GM12878 (cell line): ENCODE data around the gene MRNIP. TPM values are rescaled to one million over a fixed set of nuclear protein-coding genes. Genes with fewer than 3 reads are reported as not detected.
A peak's percentile ranks its signal among the peaks of the same experiment; 100 is the strongest.

ENCODE experiments used
- ATAC-seq: fragments of 200-7000 bp; cut with Tn5 transposase; 3 replicates; pipeline ENCODE4 v1.9.1; 2020; ENCODE audit warnings: mild to moderate bottlenecking, moderate library complexity
- BruUV-seq: library from RNA; stranded (reverse); fragments of 400-500 nt; replicated peaks from 2 replicates; lab custom pipeline; 2021; lab: Mats Ljungman, UMichigan
- CTCF ChIA-PET: fragments of 300-600 bp; sonication (Branson Sonifier 250); formaldehyde crosslinking; extraction: SDS; loops from one replicate; lab custom pipeline; 2021; ENCODE audit warnings: inconsistent platforms; lab: Yijun Ruan, JAX
- POLR2A ChIA-PET: fragments of 350-600 bp; formaldehyde crosslinking; extraction: SDS; loops from one replicate; lab custom pipeline; 2021; ENCODE audit warnings: inconsistent platforms; lab: Charles Lee
- RAD21 ChIA-PET: fragments of 300-600 bp; sonication (Branson Sonifier 250); formaldehyde crosslinking; loops from one replicate; lab custom pipeline; 2023; ENCODE audit warnings: antibody characterized with exemption; ENCODE audit not compliant: unreplicated experiment; lab: Charles Lee
- SMC1A ChIA-PET: fragments of 300-600 bp; sonication (Branson Sonifier 250); formaldehyde crosslinking; loops from one replicate; lab custom pipeline; 2023; ENCODE audit not compliant: unreplicated experiment, uncharacterized antibody; lab: Charles Lee
- DNase-seq: peaks from one replicate; pipeline ENCODE4 v3.0.0-alpha.2; 2011; ENCODE audit warnings: low read depth, low spot score
- FAIRE-seq: peaks from 3 replicates; lab custom pipeline; 2011; peaks lifted over from hg19 to GRCh38; lab: Jason Lieb, UNC
- H2AFZ ChIP-seq: 2 replicates; pipeline ENCODE4 v1.6.0; 2011; ENCODE audit warnings: low read depth, low read length, control low read depth; ENCODE audit not compliant: control insufficient read depth
- H3K27ac ChIP-seq: 2 replicates; pipeline ENCODE4 v1.5.1; 2011; ENCODE audit warnings: control low read depth; ENCODE audit not compliant: control insufficient read depth, insufficient read depth
- H3K27me3 ChIP-seq, 2 experiments: replicated peaks in 1 of 2; 2 replicates each; pipeline versions ENCODE4 v1.6.0 to v1.6.1; 2011; ENCODE audit warnings: low read length in 1 of 2; ENCODE audit not compliant: control insufficient read depth in 2 of 2, insufficient read depth in 2 of 2
- H3K36me3 ChIP-seq, 2 experiments: 2 replicates each; pipeline ENCODE4 v1.5.1; 2011; ENCODE audit warnings: low read length in 1 of 2; ENCODE audit not compliant: control insufficient read depth in 2 of 2, insufficient read depth in 2 of 2
- H3K4me1 ChIP-seq: 2 replicates; pipeline ENCODE4 v1.6.1; 2011; ENCODE audit warnings: mild to moderate bottlenecking, low read length, moderate library complexity, mixed read lengths; ENCODE audit not compliant: control insufficient read depth, insufficient read depth
- H3K4me2 ChIP-seq: 2 replicates; pipeline ENCODE4 v1.6.0; 2011; ENCODE audit warnings: control low read depth; ENCODE audit not compliant: control insufficient read depth, insufficient read depth
- H3K4me3 ChIP-seq: fragments of 200-600 bp; sonication (generic); 2 replicates; pipeline ENCODE4 v1.5.1; 2016
- H3K79me2 ChIP-seq: 2 replicates; pipeline ENCODE4 v1.6.0; 2011; ENCODE audit warnings: low read length; ENCODE audit not compliant: control insufficient read depth, insufficient read depth
- H3K9ac ChIP-seq: 2 replicates; pipeline ENCODE4 v1.8.0; 2011; ENCODE audit warnings: low read length, control low read depth, mixed read lengths; ENCODE audit not compliant: control insufficient read depth, insufficient read depth
- H3K9me3 ChIP-seq: replicated peaks from 3 replicates; pipeline ENCODE4 v1.5.1; 2011; ENCODE audit warnings: mild to moderate bottlenecking, low read length; ENCODE audit not compliant: control insufficient read depth, insufficient read depth
- H4K20me1 ChIP-seq: 2 replicates; pipeline ENCODE4 v1.6.0; 2011; ENCODE audit not compliant: control insufficient read depth, insufficient read depth
- BHLHE40 ChIP-seq, 2 experiments: fragments of 450-650 bp in 1 of 2; IDR thresholded peaks; 2 replicates each; pipeline ENCODE4 v1.6.1; 2011 to 2017; ENCODE audit warnings: low read depth in 2 of 2, borderline replicate concordance in 1 of 2, improper control_type of control experiment in 1 of 2, low read length in 1 of 2, mild to moderate bottlenecking in 1 of 2
- CEBPB ChIP-seq, 2 experiments: fragments of 150-350 bp in 1 of 2; IDR thresholded peaks; 2 replicates each; pipeline ENCODE4 v1.6.1; 2012 to 2014; ENCODE audit warnings: low read depth in 2 of 2, low read length in 2 of 2, borderline replicate concordance in 1 of 2, inconsistent platforms in 1 of 2
- CREB1 ChIP-seq: IDR thresholded peaks from 2 replicates; pipeline ENCODE4 v1.6.1; 2012; ENCODE audit warnings: low read depth, mild to moderate bottlenecking, inconsistent platforms
- DPF2 ChIP-seq: fragments of 450-650 bp; IDR thresholded peaks from 2 replicates; pipeline ENCODE4 v1.6.1; 2017; ENCODE audit warnings: mild to moderate bottlenecking
- ELK1 ChIP-seq: IDR thresholded peaks from 2 replicates; pipeline ENCODE4 v1.6.1; 2012; ENCODE audit warnings: low read depth, low read length, improper control_type of control experiment
- GATAD2B ChIP-seq: fragments of 450-650 bp; conservative IDR thresholded peaks from 2 replicates; pipeline ENCODE4 v1.6.1; 2017; ENCODE audit warnings: low read depth, mild to moderate bottlenecking, moderate library complexity
- IKZF1 ChIP-seq: fragments of 450-650 bp; conservative IDR thresholded peaks from 2 replicates; pipeline ENCODE4 v1.6.1; 2017; ENCODE audit warnings: antibody characterized with exemption, mild to moderate bottlenecking
- LARP7 ChIP-seq: fragments of 450-650 bp; IDR thresholded peaks from 2 replicates; pipeline ENCODE4 v1.6.1; 2017; ENCODE audit warnings: mild to moderate bottlenecking
- MXI1 ChIP-seq: fragments of 150-350 bp; IDR thresholded peaks from 2 replicates; pipeline ENCODE4 v1.6.1; 2011; ENCODE audit warnings: low read depth, mild to moderate bottlenecking, inconsistent platforms, low read length, improper control_type of control experiment
- NR2C1 ChIP-seq: fragments of 450-650 bp; IDR thresholded peaks from 2 replicates; pipeline ENCODE4 v1.6.1; 2017; ENCODE audit warnings: antibody characterized with exemption, mild to moderate bottlenecking, moderate library complexity
- POLR2A ChIP-seq: IDR thresholded peaks from 2 replicates; pipeline ENCODE4 v1.6.1; 2011; ENCODE audit warnings: low read depth, mild to moderate bottlenecking, low read length
- POU2F2 ChIP-seq: IDR thresholded peaks from 3 replicates; pipeline ENCODE4 v1.6.1; 2011; ENCODE audit warnings: low read depth, mild to moderate bottlenecking, low read length, borderline replicate concordance
- STAT1 ChIP-seq: fragments of 450-650 bp; conservative IDR thresholded peaks from 2 replicates; pipeline ENCODE4 v1.6.1; 2014; ENCODE audit warnings: antibody characterized with exemption, mild to moderate bottlenecking
- TCF12 ChIP-seq: IDR thresholded peaks from 2 replicates; pipeline ENCODE4 v1.6.1; 2011; ENCODE audit warnings: low read depth, mild to moderate bottlenecking, low read length
- TCF3 ChIP-seq: IDR thresholded peaks from 2 replicates; pipeline ENCODE4 v1.6.1; 2012; ENCODE audit warnings: low read depth, mild to moderate bottlenecking, low read length, borderline replicate concordance; ENCODE audit not compliant: insufficient read depth
- WGBS: methylation state at CpG from one replicate; pipeline ENCODE4 v1.1.6; 2016; ENCODE audit warnings: low lambda C conversion rate; ENCODE audit not compliant: insufficient replicate concordance, insufficient coverage; ENCODE audit errors: missing lambda C conversion rate; 5-methylcytosine and 5-hydroxymethylcytosine counted together
- in situ Hi-C: fragments of 300-500 bp; cut with MboI; formaldehyde crosslinking; loops from 9 replicates; pipeline ENCODE4 v1.14.3; 2018; ENCODE audit warnings: mixed read lengths
- intact Hi-C: fragments of 100-400 bp; cut with micrococcal nuclease; formaldehyde crosslinking; loops from one replicate; pipeline ENCODE4 v1.14.2; 2022; ENCODE audit not compliant: unreplicated experiment
- polyA plus RNA-seq, 11 experiments: library from polyadenylated mRNA; depleted of rRNA in 4 of 11; unstranded in 6 of 11; stranded (reverse) in 5 of 11; fragments of >200 nt; fragmentation: Nextera tagmentation in 4 of 11; fragmentation: Illumina TruSeq in 1 of 11; extraction: Ambion mirVana in 4 of 11; extraction: Trizol in 1 of 11; gene quantifications; 1 replicate in 1 of 11; 2 replicates in 10 of 11; pipeline versions ENCODE4 v1.2.1 to v1.2.3, GENCODE V29; 2011 to 2016; ENCODE audit warnings: inconsistent platforms in 2 of 11, missing spikeins in 2 of 11, low read depth in 1 of 11
- total RNA-seq, 4 experiments: library from RNA; depleted of rRNA in 3 of 4; stranded (reverse); fragments of >200 nt in 3 of 4; fragmentation: Illumina TruSeq in 1 of 4; extraction: Trizol in 1 of 4; gene quantifications; 2 replicates each; pipeline versions ENCODE4 v1.2.1 to v1.2.3, GENCODE V29; 2013 to 2021
- TF ChIP-seq, protein P1 (sequence below): fragments of 450-650 bp; IDR thresholded peaks from 2 replicates; pipeline ENCODE4 v1.6.1; 2017; ENCODE audit warnings: mild to moderate bottlenecking, moderate library complexity

Gene MRNIP
- total and polyA plus RNA-seq, 10 of the 15 experiments (the other 5 are each of a cell fraction or from before 2014, with no cell fraction given) = 2.4 to 30.4 (median 13.1) TPM

- POLR2A ChIA-PET = interaction anchor here (0.6 to 1.4 kb wide), 6 partner anchors 12 to 470 kb away, joined by 3 to 9 read pairs (median 3); partner anchors contain the start of genes HNRNPH1 and LTC4S
- H3K27me3 ChIP-seq = no peaks in the 10 kb centered on the region
- H3K79me2 ChIP-seq = peaks cover 31% of the 10 kb centered on the region
- peak overlapping the region; percentile 77 for H3K9ac ChIP-seq
- peak overlapping the region; percentile 58 for H2AFZ ChIP-seq
- H3K4me2 ChIP-seq = peak overlapping the region; percentile 83
- peaks cover 16% of the 10 kb centered on the region for H3K4me1 ChIP-seq
- FAIRE-seq (no peak), ATAC-seq (peak; percentile 46), DNase-seq (no peak)
- CTCF ChIA-PET = interaction anchor here (0.9 to 1.5 kb wide), 3 partner anchors 8 to 101 kb away, joined by 3 to 6 read pairs (median 4); partner anchors contain the start of gene SQSTM1
- peak overlapping the region; percentile 80 for H3K4me3 ChIP-seq
- H3K9me3 ChIP-seq = no peaks in the 10 kb centered on the region
- H3K36me3 ChIP-seq = no peaks in the 10 kb centered on the region; a peak in 1 of 4 replicates
- no peaks in the 10 kb centered on the region for H4K20me1 ChIP-seq
- no TSS peak for BruUV-seq
- RAD21 ChIA-PET = interaction anchor here (0.5 to 1.7 kb wide), 6 partner anchors 15 to 101 kb away, joined by 3 to 6 read pairs (median 4); partner anchors contain the start of genes MRNIP and SQSTM1
- SMC1A ChIA-PET = no interaction called here
- in situ Hi-C loops (loop anchor here (25.0 kb wide), 1 partner anchor 1007 kb away; the partner anchor contains the start of gene MGAT1), intact Hi-C loops (loop anchor here (2.0 to 5.0 kb wide), 2 partner anchors 53 to 102 kb away; partner anchors contain the start of genes MRNIP and TBC1D9B)
- peak overlapping the region; percentile 78 for H3K27ac ChIP-seq
- WGBS = 29% methylated on average over 35 of the region's 65 CpGs
- peak; percentile 72 for TF ChIP-seq POLR2A
- TF ChIP-seq GATAD2B = peak; percentile 62; the same call in 1 of the 2 replicates
- TF ChIP-seq, protein P1, sequence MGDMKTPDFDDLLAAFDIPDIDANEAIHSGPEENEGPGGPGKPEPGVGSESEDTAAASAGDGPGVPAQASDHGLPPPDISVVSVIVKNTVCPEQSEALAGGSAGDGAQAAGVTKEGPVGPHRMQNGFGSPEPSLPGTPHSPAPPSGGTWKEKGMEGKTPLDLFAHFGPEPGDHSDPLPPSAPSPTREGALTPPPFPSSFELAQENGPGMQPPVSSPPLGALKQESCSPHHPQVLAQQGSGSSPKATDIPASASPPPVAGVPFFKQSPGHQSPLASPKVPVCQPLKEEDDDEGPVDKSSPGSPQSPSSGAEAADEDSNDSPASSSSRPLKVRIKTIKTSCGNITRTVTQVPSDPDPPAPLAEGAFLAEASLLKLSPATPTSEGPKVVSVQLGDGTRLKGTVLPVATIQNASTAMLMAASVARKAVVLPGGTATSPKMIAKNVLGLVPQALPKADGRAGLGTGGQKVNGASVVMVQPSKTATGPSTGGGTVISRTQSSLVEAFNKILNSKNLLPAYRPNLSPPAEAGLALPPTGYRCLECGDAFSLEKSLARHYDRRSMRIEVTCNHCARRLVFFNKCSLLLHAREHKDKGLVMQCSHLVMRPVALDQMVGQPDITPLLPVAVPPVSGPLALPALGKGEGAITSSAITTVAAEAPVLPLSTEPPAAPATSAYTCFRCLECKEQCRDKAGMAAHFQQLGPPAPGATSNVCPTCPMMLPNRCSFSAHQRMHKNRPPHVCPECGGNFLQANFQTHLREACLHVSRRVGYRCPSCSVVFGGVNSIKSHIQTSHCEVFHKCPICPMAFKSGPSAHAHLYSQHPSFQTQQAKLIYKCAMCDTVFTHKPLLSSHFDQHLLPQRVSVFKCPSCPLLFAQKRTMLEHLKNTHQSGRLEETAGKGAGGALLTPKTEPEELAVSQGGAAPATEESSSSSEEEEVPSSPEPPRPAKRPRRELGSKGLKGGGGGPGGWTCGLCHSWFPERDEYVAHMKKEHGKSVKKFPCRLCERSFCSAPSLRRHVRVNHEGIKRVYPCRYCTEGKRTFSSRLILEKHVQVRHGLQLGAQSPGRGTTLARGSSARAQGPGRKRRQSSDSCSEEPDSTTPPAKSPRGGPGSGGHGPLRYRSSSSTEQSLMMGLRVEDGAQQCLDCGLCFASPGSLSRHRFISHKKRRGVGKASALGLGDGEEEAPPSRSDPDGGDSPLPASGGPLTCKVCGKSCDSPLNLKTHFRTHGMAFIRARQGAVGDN = peak; percentile 50; the same call in 1 of the 2 replicates
- no peak for TF ChIP-seq NR2C1
- TF ChIP-seq MXI1 = no peak
- TF ChIP-seq LARP7 = peak; percentile 74
- TF ChIP-seq TCF12 = 0 out of 2 replicates have a peak, but pooled peaks have one; percentile 30
- peak; percentile 29 to 87; a peak in 3 of 4 replicates for TF ChIP-seq BHLHE40 (IDR thresholded peaks at IDR 0.05; ENCODE audit: borderline replicate concordance in 1 of 2, low read depth in 2 of 2, low read length in 1 of 2)
- 0 out of 3 replicates have a peak, but pooled peaks have one; percentile 6 for TF ChIP-seq POU2F2
- peak; percentile 36; the same call in 1 of the 2 replicates for TF ChIP-seq DPF2
- TF ChIP-seq STAT1 = no peak
- no peak for TF ChIP-seq ELK1
- 0 out of 2 replicates have a peak, but pooled peaks have one; percentile 54 for TF ChIP-seq TCF3
- TF ChIP-seq IKZF1 = peak; percentile 47; the same call in 1 of the 2 replicates
- TF ChIP-seq CEBPB (IDR thresholded peaks at IDR 0.05; ENCODE audit: borderline replicate concordance in 1 of 2, low read depth in 2 of 2, low read length in 2 of 2) = no peak
- peak; percentile 73; the same call in 1 of the 2 replicates for TF ChIP-seq CREB1
These were observed 52.9 kb downstream of the MRNIP start for GRCh38 chr5:179805529-179806249.
